ENCODE measurements around the gene ATP5PB.

ATP5PB gene

GRCh38 chr1:111446967-111447892 lies 2.0 kb upstream of the ATP5PB start:
- no peak for DNase-seq (ENCODE audit: low read depth in 2 of 2)

- peak; percentile 12 to 17 for DNase-seq (ENCODE audit: low read depth in 2 of 2)
Observed at GRCh38 chr1:111448482-111448917, 764 bp upstream of the ATP5PB start.

- DNase-seq (ENCODE audit: low read depth in 2 of 2): no peak
Observed at GRCh38 chr1:111449703-111450017, 396 bp downstream of the ATP5PB start.

- no peak for DNase-seq (ENCODE audit: low read depth in 2 of 2)
Observed at GRCh38 chr1:111450185-111450584, 921 bp downstream of the ATP5PB start.

GRCh38 chr1:111452581-111452980 lies 3.3 kb downstream of the ATP5PB start:
- DNase-seq (ENCODE audit: low read depth in 2 of 2): no peak

- no peak for DNase-seq (ENCODE audit: low read depth in 2 of 2)
Observed at GRCh38 chr1:111453706-111454105, 4.4 kb downstream of the ATP5PB start.

- DNase-seq (ENCODE audit: low read depth in 2 of 2): no peak
Observed at GRCh38 chr1:111454859-111455641, 5.8 kb downstream of the ATP5PB start.

GRCh38 chr1:111455642-111456031 lies 6.4 kb downstream of the ATP5PB start:
- no peak for DNase-seq (ENCODE audit: low read depth in 2 of 2)

- no peak for DNase-seq (ENCODE audit: low read depth in 2 of 2)
Observed at GRCh38 chr1:111461765-111462164, 12.5 kb downstream of the ATP5PB start.

GRCh38 chr1:111462370-111463028 lies 13.2 kb downstream of the ATP5PB start:
- DNase-seq (ENCODE audit: low read depth in 2 of 2): no peak

- DNase-seq (ENCODE audit: low read depth in 2 of 2): no peak
Observed at GRCh38 chr1:111463029-111463683, 13.9 kb downstream of the ATP5PB start.

GRCh38 chr1:111465754-111466153 lies 16.5 kb downstream of the ATP5PB start:
- no peak for DNase-seq (ENCODE audit: low read depth in 2 of 2)

GRCh38 chr1:111466480-111466879 lies 17.2 kb downstream of the ATP5PB start:
- no peak for DNase-seq (ENCODE audit: low read depth in 2 of 2)

GRCh38 chr1:111467865-111468716 lies 18.8 kb downstream of the ATP5PB start:
- DNase-seq (ENCODE audit: low read depth in 2 of 2): no peak

GRCh38 chr1:111468717-111469100 lies 19.4 kb downstream of the ATP5PB start:
- DNase-seq (ENCODE audit: low read depth in 2 of 2): no peak

GRCh38 chr1:111469539-111469938 lies 20.3 kb downstream of the ATP5PB start:
- DNase-seq (ENCODE audit: low read depth in 2 of 2): no peak

GRCh38 chr1:111470596-111470995 lies 21.3 kb downstream of the ATP5PB start:
- DNase-seq (ENCODE audit: low read depth in 2 of 2): no peak

- peak; percentile 17 to 38 for DNase-seq (ENCODE audit: low read depth in 2 of 2)
Observed at GRCh38 chr1:111471012-111471411, 21.7 kb downstream of the ATP5PB start.

GRCh38 chr1:111471538-111471937 lies 22.3 kb downstream of the ATP5PB start:
- no peak for DNase-seq (ENCODE audit: low read depth in 2 of 2)

GRCh38 chr1:111474106-111474505 lies 24.8 kb downstream of the ATP5PB start:
- DNase-seq (ENCODE audit: low read depth in 2 of 2): no peak

- no peak for DNase-seq (ENCODE audit: low read depth in 2 of 2)
Observed at GRCh38 chr1:111474521-111474920, 25.3 kb downstream of the ATP5PB start.
